Amniotic stem cell (primary cell): Measurements from ENCODE around the gene DAB2.

Experiments
- DNase-seq: peaks from one replicate; lab custom pipeline; 2025; lab: John Stamatoyannopoulos, UW

DAB2 gene

GRCh38 chr5:39447968-39448367 is 23.2 kb upstream of the DAB2 start:
- DNase-seq, result no peak

GRCh38 chr5:39447059-39447458 is 22.3 kb upstream of the DAB2 start:
- no peak for DNase-seq

- no peak for DNase-seq
Observed at GRCh38 chr5:39446231-39446630, 21.5 kb upstream of the DAB2 start.

- no peak for DNase-seq
Observed at GRCh38 chr5:39443911-39444310, 19.1 kb upstream of the DAB2 start.

- no peak for DNase-seq
Observed at GRCh38 chr5:39442991-39443390, 18.2 kb upstream of the DAB2 start.

- no peak for DNase-seq
Observed at GRCh38 chr5:39441838-39442237, 17.1 kb upstream of the DAB2 start.

GRCh38 chr5:39440958-39441624 is 16.3 kb upstream of the DAB2 start:
- no peak for DNase-seq

GRCh38 chr5:39440192-39440957 is 15.6 kb upstream of the DAB2 start:
- no peak for DNase-seq

GRCh38 chr5:39439582-39440162 is 14.9 kb upstream of the DAB2 start:
- no peak for DNase-seq

- DNase-seq, result no peak
Observed at GRCh38 chr5:39437467-39437866, 12.7 kb upstream of the DAB2 start.

- no peak for DNase-seq
Observed at GRCh38 chr5:39433848-39434247, 9.1 kb upstream of the DAB2 start.

GRCh38 chr5:39432696-39433530 is 8.1 kb upstream of the DAB2 start:
- DNase-seq, result no peak

- no peak for DNase-seq
Observed at GRCh38 chr5:39430461-39430860, 5.7 kb upstream of the DAB2 start.

- no peak for DNase-seq
Observed at GRCh38 chr5:39428640-39429039, 3.9 kb upstream of the DAB2 start.

- DNase-seq, result no peak
Observed at GRCh38 chr5:39427633-39428032, 2.9 kb upstream of the DAB2 start.

- no peak for DNase-seq
Observed at GRCh38 chr5:39427229-39427628, 2.4 kb upstream of the DAB2 start.

GRCh38 chr5:39426746-39427105 is 1.9 kb upstream of the DAB2 start:
- DNase-seq, result no peak

- DNase-seq, result no peak
Observed at GRCh38 chr5:39426051-39426745, 1.4 kb upstream of the DAB2 start.

GRCh38 chr5:39423331-39423751 is 1.4 kb downstream of the DAB2 start:
- no peak for DNase-seq

- DNase-seq, result no peak
Observed at GRCh38 chr5:39422728-39423285, 2.0 kb downstream of the DAB2 start.

GRCh38 chr5:39422036-39422606 is 2.7 kb downstream of the DAB2 start:
- DNase-seq, result no peak
